CD4-positive, alpha-beta T cell treated with Interleukin-1 beta for 1 hour (primary cell): Measurements from ENCODE around the gene RBPJ.
A peak's percentile ranks its signal among the peaks of the same experiment; 100 is the strongest.
"Not testable (repeated sequence)": the region's sequence is repeated elsewhere in the genome, so short reads cannot be mapped to it uniquely, and the experiment has no call there.

Source experiments
- DNase-seq, 2 donors: peaks; one replicate each; pipeline ENCODE4 v3.0.0-alpha.2; 2020 to 2022

RBPJ gene

DNA sequence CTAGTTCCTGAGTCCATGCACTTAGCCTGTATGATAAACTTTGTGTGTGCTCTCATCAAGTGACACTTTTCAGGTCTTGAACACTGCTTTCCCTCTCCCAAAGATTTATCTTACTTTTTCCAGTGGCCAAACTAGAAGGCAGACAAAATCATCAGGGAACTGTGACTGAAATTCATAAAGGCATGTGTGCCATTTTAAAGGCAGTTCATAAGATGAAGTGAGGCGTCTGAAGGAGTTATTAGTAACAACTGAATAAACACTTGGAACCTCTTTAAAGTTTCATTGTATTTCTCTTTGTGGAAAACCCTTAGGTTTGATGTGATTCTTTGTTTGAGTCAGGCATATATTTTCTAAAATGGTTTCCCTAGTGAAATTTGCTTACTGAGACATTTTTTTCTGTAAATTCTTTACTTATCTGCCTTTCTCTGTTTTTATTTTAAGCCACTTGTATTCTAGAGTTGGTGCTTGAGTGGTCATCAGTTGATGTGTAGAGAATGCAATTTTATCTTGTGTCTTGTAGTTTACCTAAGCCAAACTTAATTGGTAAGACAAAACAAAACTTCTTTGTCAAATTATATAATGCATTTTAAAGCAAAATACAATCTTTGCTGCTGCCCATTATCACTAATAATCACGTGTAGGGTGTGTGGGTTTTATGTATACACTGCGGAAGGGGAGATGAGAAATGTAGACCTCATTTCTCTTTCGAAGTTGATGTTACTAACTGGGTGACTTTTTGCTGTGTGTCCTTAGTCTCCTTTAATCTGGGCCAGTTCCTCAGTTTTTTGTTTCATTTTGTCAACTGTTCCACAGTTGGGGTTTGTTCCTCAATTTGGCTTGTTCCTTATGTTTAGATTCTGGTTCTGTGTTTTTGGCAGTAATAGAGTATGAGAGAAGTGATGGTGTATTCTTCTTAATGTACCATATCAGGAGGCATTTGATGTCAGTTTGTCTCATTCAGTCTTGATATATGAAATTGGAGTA, 56.8 kb downstream of the RBPJ start:
- no peak for DNase-seq

- no peak for DNase-seq
Measured at GRCh38 chr4:26379837-26380236, 59.0 kb downstream of the RBPJ start.

- DNase-seq: no peak
Measured at GRCh38 chr4:26380740-26381139, 59.9 kb downstream of the RBPJ start.

DNA sequence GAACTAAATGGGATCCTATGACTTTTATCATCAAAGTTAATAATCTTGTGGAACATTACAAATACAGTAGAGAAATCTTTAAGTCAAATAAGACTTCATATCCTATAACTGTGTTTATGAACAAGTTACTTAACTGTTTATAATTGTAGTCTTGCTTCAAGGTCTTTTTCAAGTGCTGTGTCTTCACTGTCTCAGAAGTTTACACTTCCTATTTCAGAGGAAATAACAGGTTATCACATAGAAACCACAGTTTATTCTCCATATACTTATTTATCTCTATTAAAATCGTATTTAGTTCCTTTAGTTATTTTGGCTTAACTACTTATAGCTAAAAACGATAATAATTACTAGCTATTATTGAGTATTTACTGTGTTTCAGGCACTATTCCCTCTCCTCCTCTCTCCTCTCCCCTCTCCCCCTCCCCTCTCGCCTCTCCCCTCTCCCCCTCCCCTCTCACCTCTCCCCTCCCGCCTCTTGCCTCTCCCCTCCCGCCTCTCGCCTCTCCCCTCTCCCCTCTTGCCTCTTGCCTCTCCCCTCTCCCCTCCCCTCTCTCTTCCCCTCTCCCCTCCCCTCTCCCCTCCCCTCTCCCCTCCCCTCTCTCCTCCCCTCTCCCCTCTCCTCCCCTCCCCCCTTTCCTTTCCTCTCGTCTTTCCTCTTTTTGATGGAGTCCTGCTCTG, 63.7 kb downstream of the RBPJ start:
- peak in 1 of 2 donors; percentile 13 for DNase-seq

DNA sequence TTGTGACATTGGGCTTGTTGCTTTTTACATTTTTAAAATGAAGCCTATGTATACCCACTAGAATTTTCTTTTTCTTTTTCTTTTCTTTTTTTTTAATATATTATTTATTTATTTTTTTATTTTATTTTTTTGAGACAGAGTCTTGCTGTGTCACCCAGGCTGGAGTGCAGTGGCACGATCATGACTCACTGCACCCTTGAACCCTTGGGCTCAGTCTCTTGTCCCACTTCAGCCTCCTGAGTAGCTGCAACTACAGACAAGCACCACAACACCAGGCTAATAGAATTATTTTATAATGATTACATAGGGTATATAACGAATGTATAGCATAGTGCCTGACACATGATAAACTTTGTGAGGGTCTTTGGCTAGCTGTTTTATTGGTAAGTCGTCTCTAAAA, 64.9 kb downstream of the RBPJ start:
- no peak for DNase-seq

DNA sequence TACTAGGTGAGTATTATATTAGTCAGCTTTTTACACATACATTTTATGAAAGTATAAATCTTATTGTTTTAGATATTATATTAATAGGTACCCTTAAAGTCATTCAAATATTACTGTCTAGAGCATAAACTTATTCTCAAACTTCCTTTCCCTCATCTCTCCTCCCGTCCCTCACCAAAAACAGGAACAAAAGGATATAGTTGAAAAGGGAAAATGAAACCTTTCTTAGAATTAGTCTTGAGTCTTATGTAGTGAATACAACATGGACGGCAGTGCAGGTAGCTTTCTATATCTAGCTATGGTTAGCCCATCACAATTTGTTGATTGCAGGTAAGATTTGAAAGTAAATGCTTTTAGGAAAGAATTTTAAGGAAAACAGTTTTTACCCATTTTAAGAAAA, 65.6 kb downstream of the RBPJ start:
- no peak for DNase-seq

DNA sequence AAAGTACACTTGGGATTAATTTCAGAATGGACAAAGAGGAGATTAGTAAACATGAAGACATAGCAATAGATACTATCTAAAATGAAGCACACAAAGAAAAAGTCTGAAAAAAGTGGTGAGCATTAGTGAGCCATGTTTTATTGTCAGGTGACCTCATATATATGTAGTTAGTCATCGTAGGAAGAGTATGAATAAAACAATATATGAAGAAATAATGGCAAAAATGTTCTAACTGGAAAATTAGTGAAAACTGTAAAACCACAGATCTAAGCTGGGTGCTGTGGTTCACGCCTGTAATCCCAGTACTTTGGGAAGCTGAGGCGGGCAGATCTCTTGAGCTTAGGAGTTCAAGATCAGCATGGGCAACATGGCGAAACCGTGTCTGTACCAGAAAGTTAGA, 67.9 kb downstream of the RBPJ start:
- DNase-seq: no peak

- no peak for DNase-seq
Measured at GRCh38 chr4:26397086-26397485, 76.3 kb downstream of the RBPJ start.

GRCh38 chr4:26400132-26400531, 79.3 kb downstream of the RBPJ start:
- DNase-seq: no peak

GRCh38 chr4:26402017-26402416, 81.2 kb downstream of the RBPJ start:
- DNase-seq: not testable (repeated sequence)

DNA sequence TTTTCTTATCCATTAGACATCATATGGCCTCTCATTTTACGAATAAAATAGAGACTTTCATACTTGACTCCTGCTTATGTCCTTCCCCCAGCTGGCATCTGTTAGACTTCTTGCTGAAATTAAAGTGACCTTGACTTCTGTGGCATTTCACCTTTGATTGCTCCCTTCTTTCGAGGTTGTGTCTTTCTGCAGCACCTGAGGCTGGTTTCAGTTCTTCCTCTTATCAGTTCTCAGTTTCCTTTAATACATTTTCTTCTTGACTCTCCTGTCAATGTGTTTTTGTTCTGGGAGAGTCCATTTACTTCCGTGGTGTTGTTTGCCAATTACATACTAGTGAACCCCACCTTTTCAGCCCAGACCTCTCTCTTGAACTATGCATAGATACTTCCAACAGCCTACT, 81.6 kb downstream of the RBPJ start:
- no peak for DNase-seq

DNA sequence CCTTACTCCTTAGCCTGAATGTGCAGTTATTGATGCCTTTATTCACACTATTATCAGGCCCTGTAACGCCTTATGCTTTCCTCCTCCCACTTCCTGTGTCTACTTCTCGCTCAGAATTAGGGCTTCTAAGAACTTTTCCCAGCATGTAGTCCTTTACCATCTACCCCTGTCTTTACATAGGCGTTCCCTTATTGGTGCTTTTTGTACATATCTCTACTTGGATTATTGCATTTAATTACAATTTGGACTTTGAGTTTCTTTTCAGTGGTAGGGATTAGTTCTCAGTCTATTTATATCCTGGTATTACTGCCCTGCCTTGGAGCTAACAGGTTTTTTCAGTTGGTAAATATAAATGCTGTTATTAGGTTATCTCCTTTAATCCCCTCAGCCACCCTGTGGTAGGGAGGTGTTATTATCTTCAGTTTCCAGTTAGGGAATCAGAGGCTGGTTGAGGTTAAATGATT, 84.0 kb downstream of the RBPJ start:
- DNase-seq: no peak

- no peak for DNase-seq
Measured at GRCh38 chr4:26406346-26406975, 85.6 kb downstream of the RBPJ start.

- no peak for DNase-seq
Measured at GRCh38 chr4:26407476-26407875, 86.7 kb downstream of the RBPJ start.

DNA sequence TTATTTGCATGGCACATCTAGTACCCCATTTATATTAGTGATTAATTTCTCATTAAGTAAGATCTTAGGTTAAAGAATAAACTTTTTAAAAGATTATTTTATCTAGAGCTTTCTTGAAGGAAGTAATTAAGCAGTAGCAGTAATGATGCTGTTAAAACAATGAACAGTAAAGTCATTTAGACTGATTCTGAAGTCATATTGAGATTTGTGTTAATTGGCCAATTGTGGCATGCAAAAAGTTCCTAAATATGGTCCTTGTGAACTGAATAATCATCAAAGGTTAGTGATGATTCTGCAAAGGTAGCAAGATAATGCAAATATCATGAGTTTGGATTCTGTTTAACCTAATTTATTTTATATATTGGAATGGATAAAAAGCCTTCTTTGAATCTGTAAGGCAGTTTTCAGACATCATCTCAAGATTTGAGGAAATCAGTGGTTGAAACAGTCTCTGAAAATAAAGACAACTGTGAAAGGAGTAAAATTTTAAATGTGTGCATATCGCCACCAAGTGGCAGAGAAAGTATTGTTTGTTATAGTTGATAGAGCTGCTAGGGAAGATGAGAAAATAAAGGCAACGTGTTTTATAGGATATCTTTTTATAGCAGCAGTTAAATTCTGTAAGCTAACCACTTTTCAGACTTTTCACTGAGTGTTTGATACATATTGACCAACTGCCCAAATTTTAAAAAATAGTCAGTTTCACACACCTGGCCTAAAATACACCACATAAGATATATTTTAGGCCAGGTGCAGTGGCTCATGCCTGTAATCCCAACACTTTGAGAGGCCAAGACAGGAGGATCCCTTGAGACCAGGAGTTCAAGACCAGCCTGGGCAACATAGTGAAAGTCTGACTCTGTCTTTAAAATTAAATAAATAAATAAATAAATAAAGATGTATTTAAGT, 89.8 kb downstream of the RBPJ start:
- DNase-seq: peak; percentile 1 to 67

- DNase-seq: no peak
Measured at GRCh38 chr4:26412381-26413372, 91.9 kb downstream of the RBPJ start.

GRCh38 chr4:26413582-26413981, 92.8 kb downstream of the RBPJ start:
- no peak for DNase-seq

DNA sequence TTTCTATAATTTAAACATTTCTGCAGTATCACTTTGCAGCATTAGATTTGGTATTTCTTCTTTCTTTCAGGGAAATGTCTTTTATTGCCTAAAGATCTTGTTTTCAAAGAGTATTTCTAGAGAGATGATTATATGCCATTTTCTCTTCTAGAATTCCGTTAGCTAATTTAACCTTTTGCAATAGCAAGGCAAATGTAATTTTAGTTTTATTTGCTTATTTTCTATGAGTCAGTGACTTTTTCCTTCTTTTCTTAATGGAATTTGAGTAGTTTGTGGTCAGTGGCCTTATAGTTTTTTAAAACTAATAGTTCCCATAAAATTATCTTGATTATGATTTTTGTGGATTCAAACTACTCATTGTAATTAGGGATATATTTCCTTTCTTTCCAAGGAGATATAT, 97.3 kb downstream of the RBPJ start:
- no peak for DNase-seq

DNA sequence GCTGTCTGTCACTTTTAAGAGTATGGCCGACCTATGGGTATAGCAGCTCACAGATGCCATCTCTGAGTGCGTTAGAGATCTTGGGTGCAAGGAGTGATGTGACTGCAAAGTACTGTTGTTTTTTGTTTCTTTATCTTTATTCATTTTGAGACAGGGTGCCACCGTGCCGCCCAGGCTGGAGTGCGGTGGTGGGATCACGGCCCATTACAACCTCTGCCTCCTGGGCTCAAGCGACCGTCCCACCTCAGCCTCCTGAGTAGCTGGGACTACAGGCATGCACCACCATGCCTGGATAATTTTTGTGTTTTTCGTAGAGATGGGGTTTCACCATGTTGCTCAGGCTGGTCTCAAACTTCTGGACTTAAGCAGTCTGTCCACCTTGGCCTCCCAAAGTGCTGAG, 98.0 kb downstream of the RBPJ start:
- no peak for DNase-seq

GRCh38 chr4:26420438-26420837, 99.6 kb downstream of the RBPJ start:
- DNase-seq: no peak

GRCh38 chr4:26420913-26421312, 100.1 kb downstream of the RBPJ start:
- DNase-seq: no peak
